Erythroblast (primary cell): ENCODE measurements around the gene CLSTN3.

Source experiments
- GATA1 ChIP-seq: IDR thresholded peaks from 2 replicates; pipeline ENCODE4 v1.6.1; 2011; ENCODE audit warnings: low read depth, mild to moderate bottlenecking, control low read depth, low read length, moderate library complexity
- POLR2A ChIP-seq: IDR thresholded peaks from 2 replicates; pipeline ENCODE4 v1.6.1; 2011; ENCODE audit warnings: mild to moderate bottlenecking, low read length

- TF ChIP-seq POLR2A (no peak), GATA1 (no peak)
These were observed 22.6 kb upstream of the CLSTN3 start for GRCh38 chr12:7107636-7108002.
